ENCODE data around the gene NXPE3. TPM values are rescaled to one million over a fixed set of nuclear protein-coding genes. Genes with fewer than 3 reads are reported as not detected.

NXPE3 gene
- polyA plus RNA-seq, 1 donor from 2014 or later = 6.6 TPM

- H3K27me3 ChIP-seq (ENCODE audit: insufficient read depth, low read depth, low read length) = no peaks in the 10 kb centered on the region
- TF ChIP-seq EZH2 (IDR thresholded peaks at IDR 0.05; ENCODE audit: borderline replicate concordance, insufficient read depth, low read length, poor library complexity, severe bottlenecking) (no peak), SMC3 (conservative IDR thresholded peaks at IDR 0.05; ENCODE audit: poor library complexity) (no peak), REST (IDR thresholded peaks at IDR 0.05; ENCODE audit: borderline replicate concordance) (no peak), MXI1 (conservative IDR thresholded peaks at IDR 0.05; ENCODE audit: poor library complexity, severe bottlenecking) (no peak), TAF1 (IDR thresholded peaks at IDR 0.05; ENCODE audit: low read depth) (no peak), RAD21 (conservative IDR thresholded peaks at IDR 0.05) (no peak), EP300 (conservative IDR thresholded peaks at IDR 0.05; ENCODE audit: poor library complexity, severe bottlenecking) (no peak), CTCF (IDR thresholded peaks at IDR 0.05; ENCODE audit: poor library complexity, severe bottlenecking) (no peak), POLR2AphosphoS5 (IDR thresholded peaks at IDR 0.05) (no peak)
- H3K9me3 ChIP-seq (ENCODE audit: low read length) = no peaks in the 10 kb centered on the region
- H3K79me2 ChIP-seq (replicated peaks; ENCODE audit: insufficient read depth, low read length) = no peaks in the 10 kb centered on the region
- no peak overlapping the region for H2AFZ ChIP-seq (ENCODE audit: low read depth, low read length)
- H3K4me3 ChIP-seq (ENCODE audit: low read length) = no peak overlapping the region
- peaks cover 9% of the 10 kb centered on the region for H3K36me3 ChIP-seq (ENCODE audit: insufficient read depth, low read length)
- no peaks in the 10 kb centered on the region for H3F3A ChIP-seq (ENCODE audit: insufficient read depth, low read length, poor library complexity, severe bottlenecking)
- no peak overlapping the region for H3K4me2 ChIP-seq (ENCODE audit: low read length)
- no peak overlapping the region for H3K9ac ChIP-seq (ENCODE audit: low read length)
- no peaks in the 10 kb centered on the region for H3K9me2 ChIP-seq (ENCODE audit: insufficient read depth, low read length)
- no peak overlapping the region for H3K27ac ChIP-seq (ENCODE audit: low read length)
- H4K20me1 ChIP-seq (ENCODE audit: insufficient read depth) = no peaks in the 10 kb centered on the region
These were observed 39.0 kb downstream of the NXPE3 start for GRCh38 chr3:101817992-101818391.

- no peak overlapping the region for H3K4me2 ChIP-seq (ENCODE audit: low read length)
These were observed 40.7 kb downstream of the NXPE3 start for GRCh38 chr3:101819649-101820206.

More at GRCh38 chr3:101819649-101820206, 40.7 kb downstream of the NXPE3 start:
- Histone ChIP-seq H2AFZ (ENCODE audit: low read depth, low read length) (no peak overlapping the region), H3K79me2 (replicated peaks; ENCODE audit: insufficient read depth, low read length) (no peaks in the 10 kb centered on the region), H4K20me1 (ENCODE audit: insufficient read depth) (no peaks in the 10 kb centered on the region), H3K9ac (ENCODE audit: low read length) (no peak overlapping the region), H3F3A (ENCODE audit: insufficient read depth, low read length, poor library complexity, severe bottlenecking) (no peaks in the 10 kb centered on the region), H3K9me2 (ENCODE audit: insufficient read depth, low read length) (no peaks in the 10 kb centered on the region), H3K36me3 (ENCODE audit: insufficient read depth, low read length) (peaks cover 9% of the 10 kb centered on the region), H3K4me3 (ENCODE audit: low read length) (no peak overlapping the region), H3K9me3 (ENCODE audit: low read length) (no peaks in the 10 kb centered on the region), H3K27me3 (ENCODE audit: insufficient read depth, low read depth, low read length) (no peaks in the 10 kb centered on the region), H3K27ac (ENCODE audit: low read length) (no peak overlapping the region)
- TF ChIP-seq SMC3 (conservative IDR thresholded peaks at IDR 0.05; ENCODE audit: poor library complexity) (no peak), MXI1 (conservative IDR thresholded peaks at IDR 0.05; ENCODE audit: poor library complexity, severe bottlenecking) (no peak), TAF1 (IDR thresholded peaks at IDR 0.05; ENCODE audit: low read depth) (no peak), RAD21 (conservative IDR thresholded peaks at IDR 0.05) (no peak)
